LNCAP (cell line): ENCODE results near the gene BACH2.

Experiments
- CTCF ChIP-seq: fragments of 450-650 bp; IDR thresholded peaks from 2 replicates; pipeline ENCODE4 v1.5.1; 2017; ENCODE audit warnings: mild to moderate bottlenecking

The BACH2 gene

GRCh38 chr6:89955364-89955763 lies 341.3 kb downstream of the BACH2 start:
- no peak for TF ChIP-seq CTCF

GRCh38 chr6:89954721-89955148 lies 341.9 kb downstream of the BACH2 start:
- no peak for TF ChIP-seq CTCF

GRCh38 chr6:89952686-89953085 lies 344.0 kb downstream of the BACH2 start:
- TF ChIP-seq CTCF: no peak

GRCh38 chr6:89952105-89952671 lies 344.5 kb downstream of the BACH2 start:
- no peak for TF ChIP-seq CTCF

- TF ChIP-seq CTCF: no peak
These were observed 345.0 kb downstream of the BACH2 start for GRCh38 chr6:89951574-89952104.

- no peak for TF ChIP-seq CTCF
These were observed 345.7 kb downstream of the BACH2 start for GRCh38 chr6:89950879-89951391.

GRCh38 chr6:89950446-89950845 lies 346.2 kb downstream of the BACH2 start:
- TF ChIP-seq CTCF: no peak
